ENCODE data around the gene GARS1. TPM values are rescaled to one million over a fixed set of nuclear protein-coding genes. Genes with fewer than 3 reads are reported as not detected.
A peak's percentile ranks its signal among the peaks of the same experiment; 100 is the strongest.

Gene GARS1
- total and polyA plus RNA-seq, 9 of the 15 experiments (the other 6 are each of a cell fraction or from before 2014, with no cell fraction given), result 142 to 769 (median 272) TPM

DNA sequence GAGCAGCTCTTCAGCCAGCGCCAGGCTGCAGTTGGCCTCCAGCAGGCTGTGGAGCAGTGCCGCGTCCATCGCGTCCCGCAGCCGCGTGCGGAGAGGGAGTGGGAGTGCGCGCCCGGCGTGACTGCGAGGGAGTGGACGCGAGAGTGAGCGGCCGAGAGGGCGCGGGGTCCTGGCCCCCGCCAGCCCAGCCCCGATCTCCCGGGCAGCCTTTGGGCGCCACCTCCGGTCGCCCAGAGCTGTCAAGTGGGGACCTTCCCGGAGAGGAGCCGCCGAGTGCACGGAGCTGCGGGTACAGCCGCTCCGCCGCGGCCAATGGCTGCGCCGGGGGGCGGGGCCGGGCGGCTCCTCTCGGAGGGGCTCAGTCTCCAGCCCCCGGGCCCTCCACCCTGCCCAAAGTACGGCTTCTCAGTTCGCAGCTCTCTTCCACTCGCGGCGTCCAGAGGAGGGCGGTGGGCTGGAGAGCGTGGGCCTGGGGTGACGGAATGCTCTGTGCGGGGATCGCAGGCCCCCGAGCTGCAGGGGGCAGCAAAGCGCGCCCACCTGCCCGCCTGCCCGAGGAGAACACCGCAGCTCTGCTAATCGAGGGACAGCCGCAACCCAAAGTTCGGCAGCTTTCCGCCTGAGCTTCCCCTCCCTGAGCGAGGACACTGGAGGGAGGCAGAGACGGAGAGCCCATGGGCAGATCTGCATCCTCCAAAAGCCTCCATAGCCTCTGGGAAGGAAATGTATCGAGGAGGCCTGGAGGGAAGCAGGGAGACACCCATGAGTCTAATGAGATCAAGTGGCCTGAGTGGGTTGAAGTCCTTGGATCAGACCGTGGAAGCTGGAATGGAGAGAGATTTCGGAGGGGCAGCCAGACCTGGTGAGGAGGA, 87.8 kb downstream of the GARS1 start, which contains the start of gene CRHR2:
TSS of gene CRHR2 (minus strand) at position 245 of the 872 bp plus-strand sequence. CDS start at position 69, 176 bp downstream.
- BruUV-seq (replicated peaks), result no TSS peak
- H3K9ac ChIP-seq (ENCODE audit: insufficient read depth in 1 of 2, low read depth in 2 of 2, low read length in 2 of 2), result peak within 1 kb of the TSS in 1 of 2 experiments; percentile 4; a peak in 1 of 4 replicates
- H2AFZ ChIP-seq (ENCODE audit: low read depth, low read length), result no peak within 1 kb of the TSS
- ChIA-PET CTCF (ENCODE audit: low intra/inter-chr PET ratio) (no interaction called here), POLR2A (interaction anchor here (0.6 kb wide), 2 partner anchors 23 to 66 kb away, joined by 3 read pairs; no protein-coding TSS in a partner anchor)
- H3K4me3 ChIP-seq, result no peak within 1 kb of the TSS
- no peaks in the 10 kb centered on the region for H3K9me1 ChIP-seq (ENCODE audit: control insufficient read depth, insufficient read depth, low read length)
- H3K79me2 ChIP-seq (ENCODE audit: control insufficient read depth, insufficient read depth, low read length), result no peaks in the 10 kb centered on the region
- peak; percentile 75 for ATAC-seq
- FAIRE-seq, result no peak
- in situ Hi-C loops (cut with MboI) (no loop called here), intact Hi-C loops (cut with micrococcal nuclease) (no loop called here)
- H3K27ac ChIP-seq (ENCODE audit: extremely low read depth, low read depth, low read length), result no peak within 1 kb of the TSS
- H3K27me3 ChIP-seq (ENCODE audit: control insufficient read depth in 2 of 2, insufficient read depth in 2 of 2, low read length in 2 of 2), result peaks cover 22 to 67% of the 10 kb centered on the region in 2 experiments
- H4K20me1 ChIP-seq (replicated peaks; ENCODE audit: control insufficient read depth, insufficient read depth, low read length), result peaks cover 23% of the 10 kb centered on the region
- DNase-seq (ENCODE audit: extremely low read depth in 1 of 4, low spot score in 3 of 4), result peak; percentile 9 to 54 (median 38)
- no peak within 1 kb of the TSS for H3K4me2 ChIP-seq (ENCODE audit: insufficient read depth, low read length)
- H3K9me3 ChIP-seq (replicated peaks; ENCODE audit: control insufficient read depth, insufficient read depth, low read depth, low read length), result no peaks in the 10 kb centered on the region
- H3K4me1 ChIP-seq (replicated peaks in 1 of 2; ENCODE audit: control insufficient read depth in 2 of 2, insufficient read depth in 2 of 2, low read length in 2 of 2), result peaks cover 0 to 15% of the 10 kb centered on the region in 2 experiments; a peak in 1 of 5 replicates
- H3K36me3 ChIP-seq (ENCODE audit: control insufficient read depth, insufficient read depth, low read length), result no peaks in the 10 kb centered on the region
- 28% methylated on average over 43 of the region's 67 CpGs for WGBS (ENCODE audit: insufficient coverage, low coverage, missing lambda C conversion rate)
- TF ChIP-seq, protein P1, sequence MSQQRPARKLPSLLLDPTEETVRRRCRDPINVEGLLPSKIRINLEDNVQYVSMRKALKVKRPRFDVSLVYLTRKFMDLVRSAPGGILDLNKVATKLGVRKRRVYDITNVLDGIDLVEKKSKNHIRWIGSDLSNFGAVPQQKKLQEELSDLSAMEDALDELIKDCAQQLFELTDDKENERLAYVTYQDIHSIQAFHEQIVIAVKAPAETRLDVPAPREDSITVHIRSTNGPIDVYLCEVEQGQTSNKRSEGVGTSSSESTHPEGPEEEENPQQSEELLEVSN (IDR thresholded peaks at IDR 0.05; ENCODE audit: borderline replicate concordance in 1 of 2, extremely low read depth in 1 of 2, insufficient read depth in 1 of 2, insufficient read length in 1 of 2, low read depth in 1 of 2, low read length in 1 of 2, poor library complexity in 1 of 2, severe bottlenecking in 1 of 2), result peak in 1 of 2 experiments; percentile 69
- TF ChIP-seq SREBF1 (IDR thresholded peaks at IDR 0.05; ENCODE audit: borderline replicate concordance, low read depth, low read length) (no peak), SRSF1 (IDR thresholded peaks at IDR 0.05; ENCODE audit: low read depth, low read length) (no peak), BHLHE40 (IDR thresholded peaks at IDR 0.05; ENCODE audit: low read length) (no peak), STAT5A (IDR thresholded peaks at IDR 0.05; ENCODE audit: borderline replicate concordance, low read length) (no peak), THAP12 (CRISPR knock-in tag; IDR thresholded peaks at IDR 0.05) (no peak), TEAD1 (CRISPR knock-in tag; IDR thresholded peaks at IDR 0.05) (no peak), GABPB1 (CRISPR knock-in tag; IDR thresholded peaks at IDR 0.05) (0 out of 2 replicates have a peak, but pooled peaks have one; percentile 32), ZNF507 (tag; conservative IDR thresholded peaks at IDR 0.05) (no peak), CTCF (IDR thresholded peaks at IDR 0.05 in 2 of 3, conservative IDR thresholded peaks at IDR 0.05 in 1 of 3; ENCODE audit: insufficient read depth in 2 of 3, low read depth in 1 of 3, low read length in 3 of 3) (peak; percentile 27 to 39 (median 29); a peak in 2 of 6 replicates), SIN3A (IDR thresholded peaks at IDR 0.05; ENCODE audit: borderline replicate concordance in 2 of 2, control insufficient read depth in 1 of 2, low read depth in 2 of 2, low read length in 2 of 2) (no peak), SMAD2 (IDR thresholded peaks at IDR 0.05; ENCODE audit: low read depth, low read length) (no peak)
- TF ChIP-seq, protein P2, sequence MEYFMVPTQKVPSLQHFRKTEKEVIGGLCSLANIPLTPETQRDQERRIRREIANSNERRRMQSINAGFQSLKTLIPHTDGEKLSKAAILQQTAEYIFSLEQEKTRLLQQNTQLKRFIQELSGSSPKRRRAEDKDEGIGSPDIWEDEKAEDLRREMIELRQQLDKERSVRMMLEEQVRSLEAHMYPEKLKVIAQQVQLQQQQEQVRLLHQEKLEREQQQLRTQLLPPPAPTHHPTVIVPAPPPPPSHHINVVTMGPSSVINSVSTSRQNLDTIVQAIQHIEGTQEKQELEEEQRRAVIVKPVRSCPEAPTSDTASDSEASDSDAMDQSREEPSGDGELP (CRISPR knock-in tag; IDR thresholded peaks at IDR 0.05; ENCODE audit: borderline replicate concordance), result peak; percentile 12; the same call in 1 of the 2 replicates
